ENCODE measurements around the gene STK26.
A peak's percentile ranks its signal among the peaks of the same experiment; 100 is the strongest.
"Not testable (repeated sequence)": the region's sequence is repeated elsewhere in the genome, so short reads cannot be mapped to it uniquely, and the experiment has no call there.

STK26 gene

GRCh38 chrX:132022967-132023895 is at the start of gene STK26:
Gene STK26 (plus strand): TSS chrX:132023302. CDS start chrX:132023618, 316 bp downstream.
- DNase-seq, result peak; percentile 67

DNA sequence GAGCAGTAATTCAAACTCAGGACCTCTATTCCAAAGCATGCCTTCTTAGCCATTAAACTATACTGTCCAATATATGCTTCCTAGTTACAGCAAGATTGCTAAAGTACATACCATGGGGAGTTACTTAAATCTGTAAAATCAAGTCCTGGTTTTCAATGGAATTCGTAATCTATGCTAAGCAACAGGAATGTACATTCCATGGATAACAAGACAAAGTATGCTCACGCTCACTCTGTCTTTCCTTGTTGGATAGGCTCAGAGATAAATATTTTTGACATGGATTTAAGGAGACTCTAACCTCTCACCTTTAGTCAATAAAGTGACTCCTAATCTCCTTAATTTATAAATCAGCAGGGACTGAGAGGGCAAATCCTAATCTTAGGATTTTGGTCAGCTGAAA is 47.3 kb upstream of the STK26 start:
- no peak for DNase-seq

DNA sequence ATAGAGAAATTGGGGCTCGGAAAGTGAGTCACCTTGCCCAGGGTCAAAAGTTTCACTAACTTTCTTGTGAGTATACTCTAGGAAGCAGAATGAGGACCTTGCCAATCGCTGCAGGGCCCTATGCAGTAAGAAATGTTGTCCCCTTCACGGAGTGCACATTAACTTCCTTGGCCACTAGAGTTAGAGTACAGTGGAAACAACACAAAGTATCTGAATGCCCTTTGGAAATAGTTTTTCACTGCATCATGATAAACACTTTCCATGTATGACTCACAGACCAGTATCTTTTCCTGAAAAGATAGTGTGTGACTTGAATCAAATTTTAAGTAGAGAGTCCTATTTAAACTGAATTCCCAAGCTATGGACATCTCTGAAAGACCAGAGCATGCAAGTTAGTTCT is 45.5 kb upstream of the STK26 start:
- DNase-seq, result no peak

DNA sequence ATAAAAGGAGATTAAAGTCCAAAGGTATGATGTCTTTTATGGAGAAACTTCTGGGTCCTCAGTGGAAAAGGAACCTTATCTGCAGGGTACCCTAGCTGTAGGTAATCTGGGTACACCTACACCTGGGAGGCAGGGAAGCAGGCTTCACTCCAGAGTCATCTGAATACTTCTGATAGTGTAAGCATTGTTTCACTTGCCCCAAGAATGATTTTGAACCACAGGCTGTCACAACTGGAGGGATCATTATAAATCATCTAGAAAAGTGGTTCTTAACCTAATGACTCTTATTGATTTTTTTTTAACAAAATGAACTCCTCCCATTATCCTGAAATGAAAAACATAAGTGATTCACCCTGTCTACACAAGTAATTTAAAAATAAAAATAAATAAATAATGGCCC is 44.0 kb upstream of the STK26 start:
- no peak for DNase-seq

DNA sequence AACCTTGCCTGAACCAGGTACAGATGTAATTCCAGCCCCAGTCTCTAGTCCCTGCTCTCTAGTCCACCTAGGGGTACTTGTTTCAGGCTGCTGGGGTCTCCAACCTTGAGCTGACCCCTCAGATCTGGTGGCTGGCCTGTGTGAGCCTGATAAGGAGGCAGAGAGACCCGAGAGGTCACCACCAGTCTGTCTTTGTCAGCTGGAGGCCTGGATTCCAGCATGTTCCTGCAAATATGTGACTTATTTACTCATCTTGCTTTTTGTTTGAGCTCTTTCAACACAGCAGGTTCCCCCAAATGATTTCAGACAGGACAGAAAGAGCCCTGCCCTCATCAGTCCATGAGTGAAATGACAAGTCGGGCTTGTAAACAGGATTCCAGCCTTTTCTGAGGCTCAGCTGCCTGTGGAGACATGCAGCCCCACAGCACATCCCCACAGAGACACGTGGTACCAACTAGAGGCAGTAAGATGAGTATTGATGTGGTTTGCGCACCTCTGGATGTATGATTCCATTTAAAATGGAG is 37.5 kb upstream of the STK26 start:
- peak; percentile 16 for DNase-seq

DNA sequence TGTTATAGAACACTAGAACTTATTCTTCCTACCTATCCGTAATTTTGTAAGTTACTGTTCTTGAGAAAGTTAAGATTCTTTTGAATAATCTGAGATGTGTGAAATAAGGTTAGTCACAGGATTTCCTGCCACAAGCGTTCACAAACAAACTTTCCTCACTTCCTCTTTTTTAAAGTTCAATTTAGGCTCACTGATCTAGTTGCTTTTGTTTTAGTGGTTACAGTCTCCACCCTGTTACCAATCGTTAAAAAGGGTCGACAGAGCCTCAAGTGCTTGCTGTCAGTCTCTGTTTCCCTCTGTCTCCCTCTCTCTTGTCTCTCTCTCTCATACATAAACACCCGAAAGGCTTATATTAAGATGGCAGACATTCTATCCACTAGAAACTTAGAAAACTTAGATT is 35.9 kb upstream of the STK26 start:
- DNase-seq, result peak; percentile 92

DNA sequence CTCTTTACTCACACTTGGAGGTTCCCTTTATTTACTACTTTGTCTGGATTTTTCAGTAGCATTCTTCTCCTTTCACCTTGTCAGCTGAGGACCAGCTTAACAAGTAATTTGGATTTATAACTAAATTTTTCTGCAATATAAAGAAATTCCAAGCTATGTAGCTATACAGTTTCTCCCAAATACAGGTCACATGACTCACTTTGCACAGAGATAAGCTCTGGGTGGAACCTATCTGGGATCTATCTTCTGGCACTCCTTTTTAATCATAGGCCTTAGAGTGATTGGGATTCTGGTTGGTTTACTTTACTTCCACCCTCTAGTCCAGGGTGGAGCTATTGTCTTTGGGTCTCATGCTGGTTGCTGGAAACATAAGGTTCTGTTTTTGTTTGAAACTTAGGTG is 34.9 kb upstream of the STK26 start:
- no peak for DNase-seq

DNA sequence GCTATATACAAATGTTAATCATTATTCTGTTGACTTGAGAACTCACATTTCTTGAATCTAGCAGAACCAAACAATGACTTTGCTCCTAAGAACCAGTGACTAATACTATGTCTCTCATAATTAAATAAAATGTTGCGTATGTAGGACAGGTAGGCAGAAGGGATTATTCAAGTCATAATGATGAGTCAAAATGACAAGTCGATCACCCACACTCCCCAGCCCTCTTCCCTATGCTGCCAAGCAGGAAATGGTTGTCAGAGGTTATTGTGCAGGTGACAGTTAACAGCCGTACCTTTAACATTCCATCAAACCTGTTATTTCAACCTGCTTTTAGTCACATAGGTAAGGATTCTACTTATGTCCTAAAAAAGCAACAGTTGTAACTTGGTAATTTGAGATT is 22.0 kb upstream of the STK26 start:
- no peak for DNase-seq

- DNase-seq, result peak; percentile 51
Measured at GRCh38 chrX:132004728-132005127, 18.4 kb upstream of the STK26 start.

DNA sequence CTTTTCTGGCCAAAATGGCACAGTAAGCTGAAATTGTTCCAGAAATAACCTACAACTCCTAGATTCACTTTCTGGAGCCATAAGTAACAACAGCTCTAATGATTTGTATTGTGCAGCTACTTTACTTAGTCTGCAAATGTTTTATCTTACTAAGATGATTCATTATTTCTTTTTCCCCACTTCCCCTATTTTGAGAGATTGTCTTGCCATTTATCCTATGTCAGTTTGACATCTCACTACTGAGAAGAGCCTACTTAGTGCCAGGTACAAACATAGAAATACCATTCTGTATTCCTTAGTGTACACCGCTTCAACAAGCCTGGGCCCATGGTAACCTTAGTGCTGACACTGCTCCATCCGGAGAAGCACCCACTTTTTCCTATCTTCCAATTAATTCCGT is 13.8 kb upstream of the STK26 start:
- peak; percentile 52 for DNase-seq

DNA sequence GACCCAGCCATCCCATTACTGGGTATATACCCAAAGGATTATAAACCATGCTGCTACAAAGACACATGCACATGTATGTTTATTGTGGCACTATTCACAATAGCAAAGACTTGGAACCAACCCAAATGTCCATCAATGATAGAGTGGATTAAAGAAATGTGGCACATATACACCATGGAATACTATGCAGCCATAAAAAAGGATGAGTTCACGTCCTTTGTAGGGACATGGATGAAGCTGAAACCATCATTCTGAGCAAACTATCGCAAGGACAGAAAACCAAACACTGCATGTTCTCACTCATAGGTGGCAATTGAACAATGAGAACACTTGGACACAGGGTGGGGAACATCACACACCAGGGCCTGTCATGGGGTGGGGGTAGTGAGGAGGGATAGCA is 12.9 kb upstream of the STK26 start:
- not testable (repeated sequence) for DNase-seq

GRCh38 chrX:132015875-132016274 is 7.2 kb upstream of the STK26 start:
- peak; percentile 18 for DNase-seq

GRCh38 chrX:132016628-132017430 is 6.3 kb upstream of the STK26 start:
- DNase-seq, result no peak

GRCh38 chrX:132017431-132018185 is 5.5 kb upstream of the STK26 start:
- peak; percentile 74 for DNase-seq

- peak; percentile 29 for DNase-seq
Measured at GRCh38 chrX:132022198-132022966, 720 bp upstream of the STK26 start.

DNA sequence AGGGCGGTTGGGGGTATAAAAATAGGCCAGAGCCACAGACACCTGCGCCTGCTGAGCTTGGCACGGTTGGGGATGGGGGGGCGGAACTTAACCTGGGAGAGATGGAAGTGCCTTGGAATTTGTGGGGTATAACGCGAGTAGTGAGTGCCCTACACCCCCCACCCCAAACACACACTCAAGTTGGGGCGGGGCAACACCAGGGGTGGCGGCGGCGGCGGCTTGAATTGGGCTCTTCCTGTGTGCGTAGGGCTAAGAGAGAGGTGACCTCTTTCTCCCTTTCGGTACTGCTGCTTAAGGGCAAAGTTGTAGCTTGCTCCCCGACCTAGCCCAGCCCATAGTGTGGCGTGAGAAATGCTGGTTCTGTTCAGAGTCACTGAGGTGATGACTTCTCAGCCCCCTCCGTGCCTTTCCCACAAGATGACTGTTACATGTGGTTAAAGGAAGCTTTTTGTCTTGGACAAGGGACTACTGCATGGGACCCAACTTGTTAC is 839 bp downstream of the STK26 start:
- DNase-seq, result peak; percentile 44

GRCh38 chrX:132025041-132025440 is 1.9 kb downstream of the STK26 start:
- no peak for DNase-seq

- DNase-seq, result no peak
Measured at GRCh38 chrX:132030264-132030663, 7.2 kb downstream of the STK26 start.

GRCh38 chrX:132031867-132032266 is 8.8 kb downstream of the STK26 start:
- DNase-seq, result no peak

- DNase-seq, result no peak
Measured at GRCh38 chrX:132033166-132033565, 10.1 kb downstream of the STK26 start.

DNA sequence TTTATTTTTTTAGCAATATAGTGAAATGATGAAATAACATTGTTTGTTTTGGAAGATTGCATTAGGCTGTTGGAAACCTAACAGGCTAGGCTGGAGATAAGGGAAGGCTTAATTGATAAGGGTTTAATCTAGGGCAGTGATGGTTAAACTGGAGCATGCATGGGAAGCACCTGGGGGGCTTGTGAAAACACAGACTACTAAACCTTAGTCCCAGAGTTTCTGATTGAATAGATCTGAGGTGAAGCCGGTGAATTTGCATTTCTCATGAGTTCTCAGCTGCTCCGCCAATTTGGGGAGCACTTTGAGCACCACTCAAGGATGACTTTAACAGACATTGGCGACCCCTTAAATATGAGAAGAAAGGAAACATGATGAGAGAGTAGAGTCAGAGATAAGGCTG is 11.5 kb downstream of the STK26 start:
- no peak for DNase-seq

DNA sequence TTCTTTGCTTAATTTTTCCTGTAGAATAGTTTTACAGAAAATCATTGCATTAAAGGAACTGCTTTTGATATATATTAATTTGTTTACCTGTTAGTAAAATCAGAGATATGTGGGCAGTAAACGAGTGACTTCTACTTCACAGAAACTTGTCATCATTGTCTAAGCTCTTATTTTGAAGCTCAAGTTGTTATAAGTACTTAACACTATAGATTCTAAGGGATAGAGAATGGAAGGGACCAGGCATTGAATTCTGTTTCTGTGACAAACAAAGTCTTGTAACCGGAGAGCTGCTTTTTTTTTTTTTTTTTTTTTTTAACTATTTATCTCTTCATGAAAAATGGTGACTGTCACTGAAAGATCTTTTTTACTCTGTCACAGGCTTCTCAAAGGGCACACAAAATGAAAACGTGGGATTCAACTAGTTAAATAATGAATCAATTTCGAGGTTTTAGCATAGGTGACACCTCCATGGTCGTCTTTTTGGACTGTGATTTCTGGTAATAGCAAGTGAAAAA is 14.4 kb downstream of the STK26 start:
- no peak for DNase-seq
